Neural progenitor cell (in vitro differentiated cells): ENCODE results near the gene RBP5. TPM values are rescaled to one million over a fixed set of nuclear protein-coding genes. Genes with fewer than 3 reads are reported as not detected.

ENCODE experiments used
- DNase-seq: peaks from one replicate; pipeline ENCODE4 v3.0.0-alpha.2; 2016; ENCODE audit warnings: low spot score
- H2AFZ ChIP-seq: fragments of 200-600 bp; sonication (generic); replicated peaks from 2 replicates; pipeline ENCODE4 v1.6.1; 2016; ENCODE audit warnings: antibody characterized with exemption
- H3F3A ChIP-seq: fragments of 200-600 bp; sonication (generic); 2 replicates; pipeline ENCODE4 v1.6.1; 2016; ENCODE audit warnings: antibody characterized with exemption, low read depth
- H3K27ac ChIP-seq: fragments of 200-600 bp; sonication (generic); 2 replicates; pipeline ENCODE4 v1.5.1; 2016; ENCODE audit warnings: mild to moderate bottlenecking
- H3K27me3 ChIP-seq: fragments of 200-600 bp; sonication (generic); 2 replicates; pipeline ENCODE4 v1.6.1; 2016; ENCODE audit warnings: mild to moderate bottlenecking, moderate library complexity
- H3K36me3 ChIP-seq: fragments of 200-600 bp; sonication (generic); 2 replicates; pipeline ENCODE4 v1.5.1; 2016
- H3K4me1 ChIP-seq: fragments of 200-600 bp; sonication (generic); 2 replicates; pipeline ENCODE4 v1.6.1; 2016; ENCODE audit warnings: mixed run types
- H3K4me2 ChIP-seq: fragments of 200-600 bp; sonication (generic); 2 replicates; pipeline ENCODE4 v1.6.1; 2016
- H3K4me3 ChIP-seq: fragments of 200-600 bp; sonication (generic); 2 replicates; pipeline ENCODE4 v1.5.1; 2016
- H3K79me2 ChIP-seq: fragments of 200-600 bp; sonication (generic); 2 replicates; pipeline ENCODE4 v1.6.1; 2016; ENCODE audit warnings: low read depth
- H3K9ac ChIP-seq: fragments of 200-600 bp; sonication (generic); 2 replicates; pipeline ENCODE4 v1.6.1; 2016
- H3K9me3 ChIP-seq: fragments of 200-600 bp; sonication (generic); 2 replicates; pipeline ENCODE4 v1.5.1; 2016; ENCODE audit warnings: low read depth
- H4K20me1 ChIP-seq: fragments of 200-600 bp; sonication (generic); 2 replicates; pipeline ENCODE4 v1.6.1; 2016; ENCODE audit warnings: low read depth
- H3K27ac Mint-ChIP-seq: 3 replicates; pipeline ENCODE4 v1.8.0; 2021; ENCODE audit warnings: mixed read lengths
- H3K27me3 Mint-ChIP-seq: 2 replicates; pipeline ENCODE4 v1.8.0; 2022; ENCODE audit warnings: low read depth, mild to moderate bottlenecking, inconsistent platforms, moderate library complexity, mixed read lengths; ENCODE audit not compliant: insufficient read depth
- H3K36me3 Mint-ChIP-seq: 3 replicates; pipeline ENCODE4 v1.8.0; 2021; ENCODE audit warnings: mixed read lengths
- H3K4me1 Mint-ChIP-seq: 3 replicates; pipeline ENCODE4 v1.8.0; 2021; ENCODE audit warnings: mixed read lengths
- H3K4me3 Mint-ChIP-seq: 3 replicates; pipeline ENCODE4 v1.8.0; 2021; ENCODE audit warnings: mild to moderate bottlenecking, moderate library complexity, mixed read lengths
- H3K9me3 Mint-ChIP-seq: 3 replicates; pipeline ENCODE4 v1.8.0; 2020; ENCODE audit warnings: mixed read lengths
- CTCF ChIP-seq: fragments of 200-600 bp; sonication (generic); IDR thresholded peaks from 2 replicates; pipeline ENCODE4 v1.5.1; 2017; ENCODE audit warnings: antibody characterized with exemption, mild to moderate bottlenecking
- EZH2 ChIP-seq: fragments of 200-600 bp; sonication (generic); IDR thresholded peaks from 2 replicates; pipeline ENCODE4 v1.6.1; 2017; ENCODE audit warnings: antibody characterized with exemption, mild to moderate bottlenecking, moderate library complexity
- EZH2phosphoT487 ChIP-seq: fragments of 200-600 bp; sonication (generic); IDR thresholded peaks from 2 replicates; pipeline ENCODE4 v1.6.1; 2017; ENCODE audit warnings: antibody characterized with exemption
- total RNA-seq: library from RNA; depleted of rRNA; stranded (reverse); fragments of >200 nt; gene quantifications from 2 replicates; pipeline ENCODE4 v1.2.3, GENCODE V29; 2015; ENCODE audit warnings: low replicate concordance

RBP5 gene
- total RNA-seq, 1 donor from 2014 or later, result not detected

- peaks cover 9% of the 10 kb centered on the region for H3K4me1 ChIP-seq
- Mint-ChIP-seq H3K36me3 (peaks cover 8% of the 10 kb centered on the region), H3K4me3 (peak overlapping the region; percentile 88), H3K4me1 (peaks cover 27% of the 10 kb centered on the region), H3K27ac (peak overlapping the region; percentile 65), H3K27me3 (peaks cover 18% of the 10 kb centered on the region), H3K9me3 (no peaks in the 10 kb centered on the region)
- H3K4me3 ChIP-seq, result peak overlapping the region; percentile 95
- no peak overlapping the region for H3K27ac ChIP-seq
- peaks cover 5% of the 10 kb centered on the region for H3F3A ChIP-seq
- peak overlapping the region; percentile 92 for H3K4me2 ChIP-seq
- H4K20me1 ChIP-seq, result no peaks in the 10 kb centered on the region
- DNase-seq, result no peak
- no peaks in the 10 kb centered on the region for H3K9me3 ChIP-seq
- H3K9ac ChIP-seq, result no peak overlapping the region
- no peaks in the 10 kb centered on the region for H3K36me3 ChIP-seq
- no peak for TF ChIP-seq EZH2
- TF ChIP-seq CTCF, result no peak
- no peak for TF ChIP-seq EZH2phosphoT487
- H2AFZ ChIP-seq, result peak overlapping the region; percentile 100
- H3K27me3 ChIP-seq, result peaks cover 26% of the 10 kb centered on the region
- no peaks in the 10 kb centered on the region for H3K79me2 ChIP-seq
Measured at GRCh38 chr12:7129287-7129871, 690 bp upstream of the RBP5 start.

- no peak for TF ChIP-seq EZH2
- no peak for TF ChIP-seq EZH2phosphoT487
- no peak for TF ChIP-seq CTCF
- H3K27ac Mint-ChIP-seq, result no peak overlapping the region
- H3F3A ChIP-seq, result peaks cover 5% of the 10 kb centered on the region
- no peak overlapping the region for H3K4me2 ChIP-seq
- H3K27me3 ChIP-seq, result peaks cover 26% of the 10 kb centered on the region
- H3K36me3 Mint-ChIP-seq, result no peaks in the 10 kb centered on the region
- no peak overlapping the region for H3K4me3 ChIP-seq
- H3K4me1 Mint-ChIP-seq, result peaks cover 36% of the 10 kb centered on the region
- no peak overlapping the region for H3K9ac ChIP-seq
- H3K27ac ChIP-seq, result no peak overlapping the region
- H4K20me1 ChIP-seq, result no peaks in the 10 kb centered on the region
- no peaks in the 10 kb centered on the region for H3K36me3 ChIP-seq
- H3K4me1 ChIP-seq, result peaks cover 9% of the 10 kb centered on the region
- peak overlapping the region; percentile 88 for H3K4me3 Mint-ChIP-seq
- H3K9me3 ChIP-seq, result no peaks in the 10 kb centered on the region
- DNase-seq, result no peak
- H3K79me2 ChIP-seq, result no peaks in the 10 kb centered on the region
- no peaks in the 10 kb centered on the region for H3K9me3 Mint-ChIP-seq
- H2AFZ ChIP-seq, result no peak overlapping the region
- H3K27me3 Mint-ChIP-seq, result peaks cover 16% of the 10 kb centered on the region
Measured at GRCh38 chr12:7127916-7128626, 618 bp downstream of the RBP5 start.

- Histone ChIP-seq H3K4me3 (no peak overlapping the region), H3K4me1 (peaks cover 5% of the 10 kb centered on the region), H3K4me2 (no peak overlapping the region), H3K9me3 (no peaks in the 10 kb centered on the region), H3F3A (no peaks in the 10 kb centered on the region), H3K27me3 (peaks cover 20% of the 10 kb centered on the region), H3K27ac (no peak overlapping the region), H3K79me2 (no peaks in the 10 kb centered on the region), H3K36me3 (no peaks in the 10 kb centered on the region), H2AFZ (no peak overlapping the region), H4K20me1 (no peaks in the 10 kb centered on the region), H3K9ac (no peak overlapping the region)
- TF ChIP-seq EZH2 (no peak), CTCF (no peak), EZH2phosphoT487 (no peak)
- Mint-ChIP-seq H3K9me3 (no peaks in the 10 kb centered on the region), H3K4me3 (no peak overlapping the region), H3K4me1 (peaks cover 16% of the 10 kb centered on the region), H3K36me3 (no peaks in the 10 kb centered on the region), H3K27me3 (peaks cover 13% of the 10 kb centered on the region), H3K27ac (no peak overlapping the region)
- DNase-seq, result no peak
Measured at GRCh38 chr12:7125632-7126227, 3.0 kb downstream of the RBP5 start.
